Activated CD4-positive, alpha-beta T cell treated with anti-CD3 and anti-CD28 coated beads, Interleukin-2, amount 10 ng/mL, durations not matched to agents 24 days and 14 days (primary cell): ENCODE data around the gene CAPN12. TPM values are rescaled to one million over a fixed set of nuclear protein-coding genes. Genes with fewer than 3 reads are reported as not detected.
"Not testable (repeated sequence)": the region's sequence is repeated elsewhere in the genome, so short reads cannot be mapped to it uniquely, and the experiment has no call there.

Source experiments
- DNase-seq: peaks from one replicate; pipeline ENCODE4 v3.0.0; 2022
- H3K27ac Mint-ChIP-seq: one replicate; pipeline ENCODE4 v1.8.0; 2022; ENCODE audit warnings: mild to moderate bottlenecking, mixed read lengths
- H3K27me3 Mint-ChIP-seq: one replicate; pipeline ENCODE4 v1.8.0; 2022; ENCODE audit warnings: mixed read lengths
- H3K36me3 Mint-ChIP-seq: one replicate; pipeline ENCODE4 v1.8.0; 2022; ENCODE audit warnings: low read depth, mild to moderate bottlenecking, mixed read lengths
- H3K4me1 Mint-ChIP-seq: one replicate; pipeline ENCODE4 v1.8.0; 2021; ENCODE audit warnings: mixed read lengths
- H3K4me3 Mint-ChIP-seq: one replicate; pipeline ENCODE4 v1.8.0; 2022; ENCODE audit warnings: mild to moderate bottlenecking, moderate library complexity, mixed read lengths
- H3K9me3 Mint-ChIP-seq: one replicate; pipeline ENCODE4 v1.8.0; 2021; ENCODE audit warnings: mixed read lengths
- intact Hi-C: fragments of 100-400 bp; cut with micrococcal nuclease; formaldehyde crosslinking; loops from one replicate; pipeline ENCODE4 v1.15.1; 2023
- total RNA-seq: library from RNA; stranded (reverse); gene quantifications from 2 replicates; pipeline ENCODE4 v1.2.3, GENCODE V29; 2022

The CAPN12 gene
- total RNA-seq, result 3.2 and 3.5 TPM in 2 replicates

GRCh38 chr19:38744298-38744681 lies at the start of gene CAPN12:
Gene CAPN12 (minus strand): TSS chr19:38744474. CDS start chr19:38744165, 309 bp downstream.
- intact Hi-C loops, result no loop called here
- H3K9me3 Mint-ChIP-seq, result no peaks in the 10 kb centered on the region
- H3K36me3 Mint-ChIP-seq, result no peaks in the 10 kb centered on the region
- no peaks in the 10 kb centered on the region for H3K27me3 Mint-ChIP-seq
- H3K4me1 Mint-ChIP-seq, result peaks cover 6% of the 10 kb centered on the region
- H3K4me3 Mint-ChIP-seq, result no peak within 1 kb of the TSS
- no peak for DNase-seq
- no peak within 1 kb of the TSS for H3K27ac Mint-ChIP-seq

DNA sequence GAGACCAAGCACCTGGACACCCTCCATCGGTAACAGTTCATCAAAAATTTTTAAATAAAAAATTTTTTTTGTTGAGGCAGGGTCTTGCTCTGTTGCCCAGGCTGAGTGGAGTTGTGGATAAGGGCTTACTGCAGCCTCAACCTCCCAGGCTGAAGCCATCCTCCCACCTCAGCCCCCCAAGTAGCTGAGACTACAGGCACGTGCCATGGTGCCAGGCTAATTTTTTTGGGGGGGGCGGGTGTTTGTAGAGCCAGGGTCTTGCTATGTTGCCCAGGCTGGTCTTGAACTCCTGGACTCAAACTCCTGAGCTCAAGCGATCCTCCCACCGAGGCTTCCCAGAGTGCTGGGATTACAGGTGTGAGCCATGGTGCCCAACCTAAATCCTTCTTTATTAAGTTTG lies 49.4 kb upstream of the CAPN12 start:
- Mint-ChIP-seq H3K4me1 (peaks cover 4% of the 10 kb centered on the region), H3K36me3 (no peaks in the 10 kb centered on the region), H3K4me3 (peak overlapping the region; percentile 9), H3K27ac (no peak overlapping the region), H3K9me3 (no peaks in the 10 kb centered on the region), H3K27me3 (peaks cover 9% of the 10 kb centered on the region)
- intact Hi-C loops, result no loop called here
- no peak for DNase-seq

- Mint-ChIP-seq H3K36me3 (no peaks in the 10 kb centered on the region), H3K9me3 (no peaks in the 10 kb centered on the region), H3K27me3 (peaks cover 9% of the 10 kb centered on the region), H3K27ac (no peak overlapping the region), H3K4me1 (peaks cover 4% of the 10 kb centered on the region), H3K4me3 (peak overlapping the region; percentile 9)
- intact Hi-C loops, result no loop called here
- no peak for DNase-seq
Observed at GRCh38 chr19:38793177-38793576, 48.9 kb upstream of the CAPN12 start.

GRCh38 chr19:38792250-38793111 lies 48.2 kb upstream of the CAPN12 start:
- peak; percentile 76 for DNase-seq
- intact Hi-C loops, result no loop called here

DNA sequence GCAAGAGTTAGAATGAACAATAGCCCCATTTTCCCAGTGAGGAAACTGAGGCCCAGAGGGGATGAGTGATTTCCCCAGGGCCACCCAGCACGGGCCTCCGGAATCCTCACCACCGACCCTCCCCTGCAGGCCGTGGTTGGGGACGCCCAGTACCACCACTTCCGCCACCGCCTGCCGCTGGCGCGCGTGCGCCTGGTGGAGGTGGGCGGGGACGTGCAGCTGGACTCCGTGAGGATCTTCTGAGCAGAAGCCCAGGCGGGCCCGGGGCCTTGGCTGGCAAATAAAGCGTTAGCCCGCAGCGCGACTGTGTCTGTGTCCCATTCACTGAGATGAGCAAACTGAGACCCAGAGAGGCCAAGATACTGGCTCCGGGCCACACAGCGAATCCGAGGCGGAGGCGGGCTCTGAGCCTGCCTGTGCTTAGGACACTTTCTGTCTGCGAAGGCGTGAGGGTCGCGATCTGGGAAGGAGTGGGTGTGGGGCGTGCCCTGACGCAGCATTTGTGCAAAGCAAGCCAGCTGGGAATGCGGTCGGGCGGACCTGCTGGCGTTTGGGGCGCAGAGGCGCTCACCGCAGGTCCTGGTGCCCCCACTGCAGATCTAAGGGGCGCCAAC lies 47.3 kb upstream of the CAPN12 start:
- H3K4me3 Mint-ChIP-seq, intact Hi-C loops, DNase-seq, H3K27ac Mint-ChIP-seq, H3K9me3 Mint-ChIP-seq, H3K4me1 Mint-ChIP-seq, H3K27me3 Mint-ChIP-seq, H3K36me3 Mint-ChIP-seq: not testable (repeated sequence)

More at GRCh38 chr19:38792250-38793111, 48.2 kb upstream of the CAPN12 start:
- no peak overlapping the region for H3K27ac Mint-ChIP-seq
- H3K36me3 Mint-ChIP-seq, result no peaks in the 10 kb centered on the region
- H3K27me3 Mint-ChIP-seq, result peaks cover 9% of the 10 kb centered on the region
- peaks cover 4% of the 10 kb centered on the region for H3K4me1 Mint-ChIP-seq
- H3K4me3 Mint-ChIP-seq, result peak overlapping the region; percentile 21
- no peaks in the 10 kb centered on the region for H3K9me3 Mint-ChIP-seq

DNA sequence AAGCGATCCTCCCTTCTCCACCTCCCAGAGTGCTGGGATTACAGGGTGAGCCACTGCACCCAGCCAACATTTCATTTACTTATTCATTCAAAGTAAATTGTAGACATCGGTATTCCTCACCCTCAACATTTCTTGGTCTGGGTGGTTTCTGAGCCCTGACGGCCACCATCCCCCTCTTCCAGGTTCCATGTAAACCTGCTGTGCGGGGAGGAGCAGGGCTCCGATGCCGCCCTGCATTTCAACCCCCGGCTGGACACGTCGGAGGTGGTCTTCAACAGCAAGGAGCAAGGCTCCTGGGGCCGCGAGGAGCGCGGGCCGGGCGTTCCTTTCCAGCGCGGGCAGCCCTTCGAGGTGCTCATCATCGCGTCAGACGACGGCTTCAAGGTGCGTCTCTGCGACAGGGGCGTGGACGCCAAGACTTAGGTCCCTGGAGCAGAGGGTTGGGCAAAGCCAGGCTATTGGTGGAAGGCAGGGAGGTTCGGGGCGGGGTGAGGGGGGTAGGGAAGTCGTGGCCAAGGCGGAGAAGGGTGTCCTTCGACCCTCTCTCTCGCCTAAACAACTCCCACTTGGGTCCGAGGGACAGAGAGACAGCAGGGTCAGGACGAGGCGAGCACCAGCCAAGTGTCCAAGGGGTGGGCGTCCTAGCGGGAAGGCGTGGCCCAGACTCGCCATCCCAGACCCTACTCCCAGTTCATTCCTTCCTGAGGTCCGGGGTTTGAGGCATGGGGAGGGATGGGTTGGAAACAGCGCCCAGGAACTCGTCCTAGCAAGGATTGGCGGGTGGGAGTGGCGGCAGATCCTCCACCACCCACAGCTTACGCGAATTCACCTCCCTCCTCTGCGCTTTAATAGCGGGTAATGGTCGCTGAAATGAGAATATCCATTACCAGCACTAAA lies 46.5 kb upstream of the CAPN12 start:
- intact Hi-C loops, H3K9me3 Mint-ChIP-seq, H3K27me3 Mint-ChIP-seq, H3K36me3 Mint-ChIP-seq, DNase-seq, H3K4me1 Mint-ChIP-seq, H3K27ac Mint-ChIP-seq, H3K4me3 Mint-ChIP-seq: not testable (repeated sequence)

- no peaks in the 10 kb centered on the region for H3K36me3 Mint-ChIP-seq
- peaks cover 3% of the 10 kb centered on the region for H3K4me1 Mint-ChIP-seq
- peak within 1 kb of the TSS; percentile 53 for H3K27ac Mint-ChIP-seq
- intact Hi-C loops, result no loop called here
- no peaks in the 10 kb centered on the region for H3K9me3 Mint-ChIP-seq
- DNase-seq, result no peak
- no peak within 1 kb of the TSS for H3K4me3 Mint-ChIP-seq
- H3K27me3 Mint-ChIP-seq, result peaks cover 2% of the 10 kb centered on the region
Observed at GRCh38 chr19:38788478-38789243, 44.4 kb upstream of the CAPN12 start, which contains the start of gene LGALS7B. Gene LGALS7B (plus strand): TSS chr19:38789200. CDS start chr19:38789227, 27 bp downstream.

DNA sequence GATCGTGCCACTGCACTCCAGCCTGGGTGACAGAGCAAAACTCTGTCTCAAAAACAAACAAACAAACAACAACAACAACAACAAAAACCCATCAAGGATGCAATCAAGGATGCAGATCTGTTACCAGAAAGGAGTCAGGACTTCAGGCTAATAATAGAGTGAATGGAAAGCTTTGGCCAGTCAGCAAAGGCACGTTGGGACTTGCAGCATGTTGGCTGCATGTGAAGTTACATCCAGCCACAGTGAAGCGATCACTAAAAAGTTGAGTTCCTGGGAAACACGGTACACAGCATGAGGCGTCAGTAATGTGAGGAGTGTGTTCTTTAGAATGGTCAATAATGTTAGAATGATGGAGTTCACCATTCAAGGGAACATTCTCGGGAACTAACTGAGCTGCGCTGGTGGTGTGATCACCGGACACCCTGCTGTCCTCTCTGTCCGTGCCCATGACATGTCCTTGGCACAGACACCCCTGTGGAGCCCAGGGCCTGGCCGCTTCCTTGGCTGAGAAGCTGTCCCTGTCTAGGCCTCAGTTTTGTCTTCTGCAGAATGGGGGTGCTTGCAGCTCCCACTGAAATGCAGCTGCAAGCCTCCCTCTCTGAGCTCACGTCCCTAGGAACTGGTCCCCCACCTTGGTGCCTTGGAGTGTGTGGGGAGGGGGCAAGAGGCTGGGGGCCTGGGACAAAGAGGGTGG lies 42.4 kb upstream of the CAPN12 start:
- no peak for DNase-seq
- Mint-ChIP-seq H3K27ac (no peak overlapping the region), H3K9me3 (no peaks in the 10 kb centered on the region), H3K27me3 (peaks cover under 1% of the 10 kb centered on the region), H3K4me3 (no peak overlapping the region), H3K36me3 (no peaks in the 10 kb centered on the region), H3K4me1 (no peaks in the 10 kb centered on the region)
- intact Hi-C loops, result no loop called here

DNA sequence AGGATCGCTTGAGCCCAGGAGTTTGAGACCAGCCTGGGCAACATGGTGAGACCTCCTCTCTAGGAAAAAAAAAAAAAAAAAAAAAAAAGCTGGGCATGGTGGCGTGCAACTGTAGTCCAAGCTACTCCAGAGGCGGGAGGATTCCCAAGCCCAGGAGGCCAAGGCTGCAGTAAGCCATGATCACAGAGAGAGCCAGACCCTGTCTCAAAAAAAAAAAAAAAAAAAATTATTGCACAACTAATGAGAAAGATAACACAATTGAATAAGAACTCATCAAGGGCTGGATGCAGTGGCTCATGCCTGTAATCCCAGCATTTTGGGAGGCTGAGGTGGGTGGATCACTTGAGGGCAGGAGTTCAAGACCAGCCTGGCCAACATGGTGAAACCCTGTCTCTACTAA lies 41.8 kb upstream of the CAPN12 start:
- H3K27ac Mint-ChIP-seq, intact Hi-C loops: not testable (repeated sequence)

GRCh38 chr19:38785187-38785699 lies 41.0 kb upstream of the CAPN12 start:
- intact Hi-C loops, result no loop called here
- Mint-ChIP-seq H3K27ac (no peak overlapping the region), H3K4me1 (no peaks in the 10 kb centered on the region), H3K9me3 (no peaks in the 10 kb centered on the region), H3K36me3 (no peaks in the 10 kb centered on the region), H3K4me3 (no peak overlapping the region), H3K27me3 (peaks cover 6% of the 10 kb centered on the region)
- DNase-seq, result no peak

More for the DNA sequence above, 41.8 kb upstream of the CAPN12 start:
- H3K27me3 Mint-ChIP-seq, H3K4me1 Mint-ChIP-seq, H3K9me3 Mint-ChIP-seq, H3K36me3 Mint-ChIP-seq, DNase-seq, H3K4me3 Mint-ChIP-seq: not testable (repeated sequence)

- DNase-seq, result no peak
- no peak overlapping the region for H3K4me3 Mint-ChIP-seq
- intact Hi-C loops, result no loop called here
- H3K27me3 Mint-ChIP-seq, result peaks cover 7% of the 10 kb centered on the region
- H3K9me3 Mint-ChIP-seq, result no peaks in the 10 kb centered on the region
- H3K4me1 Mint-ChIP-seq, result no peaks in the 10 kb centered on the region
- H3K36me3 Mint-ChIP-seq, result no peaks in the 10 kb centered on the region
- no peak overlapping the region for H3K27ac Mint-ChIP-seq
Observed at GRCh38 chr19:38784224-38784623, 40.0 kb upstream of the CAPN12 start.

DNA sequence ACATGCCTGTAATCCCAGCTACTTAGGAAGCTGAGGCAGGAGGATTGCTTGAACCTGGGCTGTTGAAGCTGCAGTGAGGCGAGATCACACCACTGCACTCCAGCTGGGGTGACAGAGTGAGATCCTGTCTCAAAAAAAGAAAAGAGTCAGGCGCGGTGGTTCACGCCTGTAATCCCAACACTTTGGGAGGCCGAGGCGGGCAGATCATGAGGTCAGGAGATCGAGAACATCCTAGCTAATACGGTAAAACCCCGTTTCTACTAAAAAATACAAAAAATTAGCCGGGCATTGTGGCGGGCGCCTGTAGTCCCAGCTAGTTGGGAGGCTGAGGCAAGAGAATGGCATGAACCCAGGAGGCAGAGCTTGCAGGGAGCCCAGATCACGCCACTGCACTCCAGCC lies 37.9 kb upstream of the CAPN12 start:
- H3K27me3 Mint-ChIP-seq, result peaks cover 12% of the 10 kb centered on the region
- H3K9me3 Mint-ChIP-seq, H3K36me3 Mint-ChIP-seq, H3K27ac Mint-ChIP-seq, H3K4me3 Mint-ChIP-seq, H3K4me1 Mint-ChIP-seq, intact Hi-C loops, DNase-seq: not testable (repeated sequence)
